VCaP (cell line): ENCODE data around the gene RNASE4.
"Not testable (repeated sequence)": the region's sequence is repeated elsewhere in the genome, so short reads cannot be mapped to it uniquely, and the experiment has no call there.

Experiments used
- H3K27ac ChIP-seq: fragments of 450-650 bp; 2 replicates; pipeline ENCODE4 v1.5.1; 2017
- CTCF ChIP-seq: fragments of 450-650 bp; conservative IDR thresholded peaks from 2 replicates; pipeline ENCODE4 v1.5.1; 2017; ENCODE audit warnings: mild to moderate bottlenecking, moderate library complexity

RNASE4 gene, protein sequence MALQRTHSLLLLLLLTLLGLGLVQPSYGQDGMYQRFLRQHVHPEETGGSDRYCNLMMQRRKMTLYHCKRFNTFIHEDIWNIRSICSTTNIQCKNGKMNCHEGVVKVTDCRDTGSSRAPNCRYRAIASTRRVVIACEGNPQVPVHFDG

GRCh38 chr14:20683891-20684661 lies at the start of gene RNASE4:
TSS of gene RNASE4 (plus strand) at chr14:20684560. CDS start at chr14:20699372, 14,812 bp downstream.
- no peak for TF ChIP-seq CTCF
- peak within 1 kb of the TSS; percentile 96 for H3K27ac ChIP-seq

GRCh38 chr14:20641591-20641990 lies 42.8 kb upstream of the RNASE4 start, which contains the start of gene OR6S1:
TSS of gene OR6S1 (minus strand) at chr14:20641691. CDS start at chr14:20641691, 0 bp downstream.
- no peak within 1 kb of the TSS for H3K27ac ChIP-seq
- TF ChIP-seq CTCF, result no peak

DNA sequence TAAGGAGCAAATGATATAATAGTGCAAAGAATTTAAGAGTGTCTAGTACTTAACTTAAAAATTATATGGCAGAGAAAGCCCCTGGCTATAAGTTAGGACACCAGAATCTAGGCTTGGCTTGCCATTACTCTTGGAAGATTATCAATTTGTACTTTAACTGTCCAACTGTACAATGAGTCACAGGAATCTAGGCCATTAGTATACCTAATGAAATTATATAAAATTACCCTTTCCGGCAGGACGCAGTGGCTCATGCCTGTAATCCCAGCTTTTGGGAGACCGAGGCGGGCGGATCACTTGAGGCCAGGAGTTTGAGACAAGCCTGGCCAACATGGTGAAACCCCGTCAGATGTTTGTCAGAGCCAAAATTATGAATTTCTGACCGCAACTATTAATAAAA lies 42.2 kb upstream of the RNASE4 start:
- no peak for TF ChIP-seq CTCF
- no peak overlapping the region for H3K27ac ChIP-seq

DNA sequence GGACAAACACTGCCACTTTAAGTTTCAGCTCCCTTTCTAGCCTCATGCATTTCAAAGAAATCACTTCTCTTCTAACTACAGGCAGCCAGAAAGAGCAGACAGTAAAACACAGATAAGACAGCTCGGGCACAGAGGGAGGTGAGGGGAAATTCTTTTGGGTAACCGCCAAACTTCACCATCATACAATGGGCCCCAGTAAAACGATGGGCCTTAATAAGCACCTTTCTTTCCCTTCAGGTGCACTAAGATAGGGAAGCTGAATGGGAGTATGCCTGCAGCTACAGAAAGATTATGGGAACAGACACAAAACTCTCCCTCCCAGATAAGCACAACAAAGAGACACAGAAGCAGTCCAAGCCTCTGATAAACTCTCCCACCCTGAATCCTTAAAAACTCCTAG lies 41.6 kb upstream of the RNASE4 start:
- H3K27ac ChIP-seq, result not testable (repeated sequence)

DNA sequence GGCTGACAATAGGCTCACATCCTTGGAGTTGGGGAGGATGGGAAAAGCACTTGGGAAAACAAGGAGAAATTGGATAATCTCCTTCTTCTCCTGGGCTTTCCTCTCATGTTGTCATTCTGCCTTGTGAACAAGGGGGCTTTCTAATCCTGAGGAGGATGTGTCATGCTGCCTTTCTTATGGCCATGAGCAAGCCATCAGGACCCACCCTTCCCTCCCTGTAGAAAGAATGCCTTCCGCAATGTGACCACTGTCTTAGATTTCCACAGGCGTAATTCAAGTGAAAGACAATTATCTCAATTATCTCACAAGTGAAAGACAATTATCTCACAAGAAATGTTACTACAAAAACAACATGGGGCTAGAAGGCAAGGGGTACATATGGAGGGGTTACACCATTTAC lies 39.8 kb upstream of the RNASE4 start:
- H3K27ac ChIP-seq, result no peak overlapping the region
- no peak for TF ChIP-seq CTCF

- H3K27ac ChIP-seq, result no peak overlapping the region
- no peak for TF ChIP-seq CTCF
Observed at GRCh38 chr14:20645481-20645880, 38.9 kb upstream of the RNASE4 start.

GRCh38 chr14:20652996-20653975 lies 31.1 kb upstream of the RNASE4 start:
- no peak overlapping the region for H3K27ac ChIP-seq
- no peak for TF ChIP-seq CTCF
